HUES64 (cell line): Measurements from ENCODE around the gene ABCB10.

Experiments
- H3K27ac ChIP-seq: 2 replicates; pipeline ENCODE4 v1.7.0; 2013; ENCODE audit warnings: low read depth, low read length, inconsistent platforms
- H3K27me3 ChIP-seq: 2 replicates; pipeline ENCODE4 v1.6.1; 2013; ENCODE audit warnings: mild to moderate bottlenecking, low read length; ENCODE audit not compliant: insufficient read depth
- H3K36me3 ChIP-seq: 2 replicates; pipeline ENCODE4 v1.6.1; 2013; ENCODE audit warnings: mild to moderate bottlenecking, low read length; ENCODE audit not compliant: insufficient read depth
- H3K4me1 ChIP-seq: 2 replicates; pipeline ENCODE4 v1.6.1; 2013; ENCODE audit warnings: mild to moderate bottlenecking, low read length, moderate library complexity; ENCODE audit not compliant: insufficient read depth
- H3K4me3 ChIP-seq: 2 replicates; pipeline ENCODE4 v1.5.1; 2013; ENCODE audit warnings: mild to moderate bottlenecking, low read length, moderate library complexity
- H3K9ac ChIP-seq: 2 replicates; pipeline ENCODE4 v1.6.1; 2013; ENCODE audit warnings: mild to moderate bottlenecking, low read depth, low read length
- H3K9me3 ChIP-seq: 2 replicates; pipeline ENCODE4 v1.6.1; 2013; ENCODE audit warnings: low read depth, low read length; ENCODE audit not compliant: insufficient read depth
- WGBS: fragments of 150-250, 120-280 bp; methylation state at CpG from one replicate; pipeline ENCODE4 v1.1.7; 2013; ENCODE audit warnings: missing lambda C conversion rate; 5-methylcytosine and 5-hydroxymethylcytosine counted together

The ABCB10 gene

DNA sequence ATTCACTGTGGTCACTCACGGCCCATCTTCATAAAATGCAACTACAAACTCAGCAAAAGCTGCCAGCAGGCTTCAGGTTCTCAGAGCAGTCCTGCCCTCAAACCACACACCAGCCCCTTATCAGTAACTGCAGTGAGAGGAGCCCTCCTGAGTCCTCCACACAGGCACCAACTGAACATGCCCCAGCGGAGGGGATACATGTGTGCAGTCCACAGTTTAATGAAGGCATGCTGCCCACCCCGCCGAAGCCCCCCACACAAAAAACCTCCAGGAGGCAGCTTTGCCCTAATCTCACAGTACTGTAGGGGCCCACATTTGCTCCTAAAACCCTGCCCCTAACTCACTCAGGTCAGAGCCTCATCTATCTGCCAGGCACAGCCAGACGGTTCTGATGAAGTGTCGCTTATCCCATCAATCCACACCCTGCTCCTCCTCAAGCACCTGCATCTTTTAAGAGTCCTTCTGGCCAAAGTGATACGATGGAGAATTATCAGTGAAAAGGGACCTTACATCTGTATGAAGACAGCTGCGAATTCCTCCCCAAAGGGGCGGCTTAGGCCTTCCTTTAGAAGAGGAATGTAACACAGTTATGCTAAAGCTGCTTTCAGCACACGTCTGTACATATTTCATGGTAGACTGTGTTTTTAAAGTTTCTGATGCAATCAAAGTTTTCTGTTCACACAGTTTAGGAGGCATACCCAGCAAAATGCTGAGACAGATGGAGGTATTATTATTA lies 3.5 kb downstream of the ABCB10 start:
- WGBS: 86% methylated on average over 10 of the region's 10 CpGs
- Histone ChIP-seq H3K4me3 (no peak overlapping the region), H3K9me3 (no peaks in the 10 kb centered on the region), H3K27me3 (peaks cover 7% of the 10 kb centered on the region; the same call in 1 of the 2 replicates), H3K9ac (no peak overlapping the region; the same call in 1 of the 2 replicates), H3K36me3 (no peaks in the 10 kb centered on the region), H3K4me1 (peaks cover 8% of the 10 kb centered on the region), H3K27ac (no peak overlapping the region)

DNA sequence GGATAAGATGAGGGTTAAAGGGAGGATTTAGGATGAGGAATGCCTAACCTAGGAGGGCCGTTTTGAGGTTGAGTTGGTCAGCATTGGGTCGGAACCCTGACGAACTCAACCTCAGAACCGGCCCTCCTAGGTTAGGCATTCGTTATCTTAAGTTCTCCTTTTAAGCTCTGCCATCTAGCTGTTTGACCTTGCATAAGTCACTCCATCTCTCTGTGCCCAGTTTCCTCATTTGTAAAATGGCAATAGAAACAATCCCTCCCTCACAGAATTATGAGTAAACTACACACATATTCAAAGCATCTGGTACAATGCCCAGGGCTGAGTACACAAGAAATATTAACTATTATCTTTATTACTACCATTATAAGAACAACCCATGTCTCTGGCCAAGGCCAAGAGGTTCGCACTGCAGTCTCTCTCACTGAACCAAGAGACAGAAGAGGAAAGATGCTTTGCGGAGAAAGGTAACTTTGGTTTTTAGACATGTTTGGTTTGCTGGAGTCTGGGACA lies 4.8 kb downstream of the ABCB10 start:
- no peaks in the 10 kb centered on the region for H3K9me3 ChIP-seq
- H3K36me3 ChIP-seq: 0 out of 2 replicates have a peak, but pooled peaks cover 4% of the 10 kb centered on the region
- peaks cover 7% of the 10 kb centered on the region; the same call in 1 of the 2 replicates for H3K27me3 ChIP-seq
- H3K9ac ChIP-seq: no peak overlapping the region
- no peak overlapping the region for H3K27ac ChIP-seq
- 93% methylated on average over 7 of the region's 7 CpGs for WGBS
- peaks cover 8% of the 10 kb centered on the region for H3K4me1 ChIP-seq
- no peak overlapping the region for H3K4me3 ChIP-seq

- peaks cover 8% of the 10 kb centered on the region for H3K4me1 ChIP-seq
- H3K9me3 ChIP-seq: no peaks in the 10 kb centered on the region
- no peak overlapping the region for H3K27ac ChIP-seq
- H3K9ac ChIP-seq: no peak overlapping the region
- no peak overlapping the region for H3K4me3 ChIP-seq
- H3K27me3 ChIP-seq: peaks cover 7% of the 10 kb centered on the region; the same call in 1 of the 2 replicates
- H3K36me3 ChIP-seq: peaks cover 9% of the 10 kb centered on the region; the same call in 1 of the 2 replicates
- WGBS: 89% methylated on average over 5 of the region's 5 CpGs
Observed at GRCh38 chr1:229552732-229553131, 5.8 kb downstream of the ABCB10 start.

DNA sequence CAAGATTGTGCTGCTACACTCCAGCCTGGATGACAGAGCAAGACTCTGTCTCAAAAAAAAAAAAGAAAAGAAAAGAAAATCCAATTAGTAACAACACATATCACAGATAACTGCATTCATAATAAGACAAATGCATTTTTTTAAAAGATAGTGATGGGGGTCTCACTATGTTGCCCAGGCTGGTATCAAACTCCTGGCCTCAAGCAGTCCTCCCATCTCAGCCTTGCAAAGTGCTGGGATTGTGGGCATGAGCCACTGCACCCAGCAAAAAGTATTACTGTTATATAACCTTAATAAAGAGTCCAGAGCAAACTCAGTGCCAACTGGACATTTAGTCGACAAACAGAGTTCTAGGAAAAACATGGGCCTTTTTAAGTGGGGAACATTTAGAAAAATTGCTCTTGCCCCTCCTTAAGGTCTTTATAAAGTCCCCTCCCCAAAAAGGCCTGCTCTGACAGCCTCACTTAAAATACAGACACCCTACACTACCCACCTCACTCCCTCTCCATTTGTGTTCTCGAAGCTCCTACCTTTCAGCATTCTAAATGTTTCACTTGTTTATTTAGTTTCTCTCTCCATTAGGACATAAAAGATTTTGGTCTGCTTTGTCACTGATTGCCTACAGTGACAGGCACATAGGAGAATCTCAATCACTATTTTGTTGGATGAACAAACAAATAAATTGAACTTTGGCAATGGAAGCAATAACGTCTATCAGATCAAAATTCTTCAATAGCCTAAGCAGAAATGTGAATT lies 7.5 kb downstream of the ABCB10 start:
- Histone ChIP-seq H3K4me1 (no peaks in the 10 kb centered on the region), H3K27ac (no peak overlapping the region), H3K9me3 (no peaks in the 10 kb centered on the region), H3K36me3 (peaks cover 25% of the 10 kb centered on the region), H3K27me3 (no peaks in the 10 kb centered on the region), H3K9ac (no peak overlapping the region), H3K4me3 (no peak overlapping the region)
- 90% methylated on average over 3 of the region's 3 CpGs for WGBS

GRCh38 chr1:229547542-229547941 lies 11.0 kb downstream of the ABCB10 start:
- Histone ChIP-seq H3K27ac (no peak overlapping the region), H3K9me3 (no peaks in the 10 kb centered on the region), H3K9ac (no peak overlapping the region), H3K36me3 (peaks cover 38% of the 10 kb centered on the region), H3K27me3 (no peaks in the 10 kb centered on the region), H3K4me1 (no peaks in the 10 kb centered on the region), H3K4me3 (no peak overlapping the region)
- 95% methylated on average over 6 of the region's 7 CpGs for WGBS

- Histone ChIP-seq H3K9me3 (no peaks in the 10 kb centered on the region), H3K4me1 (no peaks in the 10 kb centered on the region), H3K4me3 (no peak overlapping the region), H3K27ac (no peak overlapping the region), H3K36me3 (peaks cover 51% of the 10 kb centered on the region), H3K27me3 (no peaks in the 10 kb centered on the region), H3K9ac (no peak overlapping the region)
- WGBS: 89% methylated on average over 1 of the region's 1 CpG
Observed at GRCh38 chr1:229544587-229544986, 13.9 kb downstream of the ABCB10 start.

- H3K4me3 ChIP-seq: no peak overlapping the region
- no peaks in the 10 kb centered on the region for H3K4me1 ChIP-seq
Observed at GRCh38 chr1:229539863-229540506, 18.5 kb downstream of the ABCB10 start.

DNA sequence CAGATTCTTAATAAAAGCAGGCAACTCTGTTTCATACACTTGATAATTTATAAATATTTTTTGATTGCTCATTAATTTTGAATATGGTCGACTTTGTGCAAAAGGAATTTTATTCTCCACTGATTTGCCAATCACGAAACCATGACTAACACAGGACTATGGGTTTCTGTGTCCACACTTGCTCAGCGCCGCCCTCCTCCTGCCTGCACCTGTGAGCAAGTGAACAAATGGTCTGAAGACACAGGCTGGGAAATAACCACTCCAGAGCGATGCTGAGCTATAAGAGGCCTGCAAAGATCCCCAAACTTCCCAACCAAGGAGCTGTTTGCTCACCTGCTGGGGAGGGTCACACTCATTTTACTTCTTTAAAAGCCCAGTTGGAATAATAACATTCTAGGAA lies 19.6 kb downstream of the ABCB10 start:
- Histone ChIP-seq H3K4me1 (no peaks in the 10 kb centered on the region), H3K4me3 (no peak overlapping the region), H3K27me3 (no peaks in the 10 kb centered on the region), H3K9ac (no peak overlapping the region), H3K9me3 (no peaks in the 10 kb centered on the region), H3K27ac (no peak overlapping the region), H3K36me3 (peaks cover 52% of the 10 kb centered on the region)
- 98% methylated on average over 5 of the region's 5 CpGs for WGBS

More at GRCh38 chr1:229539863-229540506, 18.5 kb downstream of the ABCB10 start:
- H3K36me3 ChIP-seq: peaks cover 56% of the 10 kb centered on the region
- H3K27ac ChIP-seq: no peak overlapping the region
- H3K27me3 ChIP-seq: no peaks in the 10 kb centered on the region
- no peak overlapping the region for H3K9ac ChIP-seq
- H3K9me3 ChIP-seq: no peaks in the 10 kb centered on the region
- 97% methylated on average over 6 of the region's 6 CpGs for WGBS

DNA sequence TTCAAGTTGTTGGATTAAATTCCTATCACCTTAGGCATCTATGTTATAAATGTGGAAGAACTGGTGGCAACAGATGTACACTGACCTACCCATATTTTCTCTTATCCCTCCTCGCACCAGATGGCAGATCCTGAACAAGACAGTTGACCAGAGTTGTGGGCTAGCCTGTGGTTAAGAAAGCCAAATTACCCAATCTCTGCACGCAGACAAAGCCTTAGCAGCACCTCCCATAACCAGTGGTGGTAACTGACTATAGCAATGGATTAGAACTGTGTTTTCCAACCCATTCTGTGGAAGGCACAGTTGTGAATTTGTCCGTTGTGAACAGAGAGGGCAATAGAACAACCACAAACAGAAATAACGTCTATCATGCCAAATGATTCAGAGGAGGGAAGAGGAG lies 20.6 kb downstream of the ABCB10 start:
- Histone ChIP-seq H3K9ac (no peak overlapping the region), H3K9me3 (no peaks in the 10 kb centered on the region), H3K4me1 (no peaks in the 10 kb centered on the region), H3K36me3 (peaks cover 59% of the 10 kb centered on the region), H3K27ac (no peak overlapping the region), H3K27me3 (no peaks in the 10 kb centered on the region), H3K4me3 (no peak overlapping the region)
- WGBS: 97% methylated on average over 4 of the region's 4 CpGs

GRCh38 chr1:229536982-229537381 lies 21.5 kb downstream of the ABCB10 start:
- no peak overlapping the region for H3K27ac ChIP-seq
- peaks cover 59% of the 10 kb centered on the region for H3K36me3 ChIP-seq
- H3K9me3 ChIP-seq: no peaks in the 10 kb centered on the region
- H3K4me1 ChIP-seq: no peaks in the 10 kb centered on the region
- no peaks in the 10 kb centered on the region for H3K27me3 ChIP-seq
- H3K4me3 ChIP-seq: no peak overlapping the region
- H3K9ac ChIP-seq: no peak overlapping the region

DNA sequence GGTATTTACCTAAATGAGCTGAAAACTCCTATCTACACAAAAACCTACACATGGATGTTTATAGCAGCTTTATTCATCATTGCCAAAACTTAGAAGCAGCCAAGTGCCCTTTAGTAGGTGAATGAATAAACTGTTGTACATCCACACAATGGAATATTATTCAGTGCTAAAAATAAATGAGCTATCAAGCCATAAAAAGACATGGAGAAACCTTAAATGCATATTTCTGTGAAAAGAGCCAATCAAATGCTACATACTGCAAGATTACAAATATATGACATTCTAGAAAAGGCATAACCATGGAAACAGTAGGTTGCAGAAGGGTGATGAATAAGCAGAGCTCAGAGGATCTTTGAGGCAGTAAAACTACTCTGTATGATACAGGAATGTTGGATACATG lies 23.3 kb downstream of the ABCB10 start:
- Histone ChIP-seq H3K4me1 (no peaks in the 10 kb centered on the region), H3K27me3 (no peaks in the 10 kb centered on the region), H3K27ac (no peak overlapping the region), H3K36me3 (peaks cover 60% of the 10 kb centered on the region), H3K4me3 (no peak overlapping the region), H3K9ac (no peak overlapping the region), H3K9me3 (no peaks in the 10 kb centered on the region)
